B cell (primary cell): ENCODE results near the gene TPTE2. TPM values are rescaled to one million over a fixed set of nuclear protein-coding genes. Genes with fewer than 3 reads are reported as not detected.
"Not testable (repeated sequence)": the region's sequence is repeated elsewhere in the genome, so short reads cannot be mapped to it uniquely, and the experiment has no call there.

Experiments
- ATAC-seq: fragments of 200-7000 bp; cut with Tn5 transposase; one replicate; pipeline ENCODE4 v1.10.0; 2021; ENCODE audit warnings: low read depth, mild to moderate bottlenecking, moderate number of reproducible peaks, moderate library complexity
- CTCF ChIA-PET: fragments of 350-600 bp; sonication (Branson Sonifier 250); formaldehyde crosslinking; loops from one replicate; lab custom pipeline; 2021; ENCODE audit warnings: antibody characterized with exemption, inconsistent platforms; lab: Charles Lee
- POLR2A ChIA-PET: fragments of 350-600 bp; sonication (Branson Sonifier 250); formaldehyde crosslinking; loops from one replicate; lab custom pipeline; 2021; ENCODE audit warnings: antibody characterized with exemption; lab: Charles Lee
- DNase-seq: peaks from one replicate; pipeline ENCODE4 v3.0.0; 2013
- H2AFZ ChIP-seq: 2 replicates; pipeline ENCODE4 v1.6.1; 2012; ENCODE audit warnings: mild to moderate bottlenecking, low read depth, low read length; ENCODE audit not compliant: insufficient read depth, poor library complexity, severe bottlenecking
- H3K27ac ChIP-seq, 2 donors: 1 replicate in 1 of 2; 2 replicates in 1 of 2; pipeline ENCODE4 v1.5.1; 2012 to 2013; ENCODE audit warnings: low read length in 2 of 2, mild to moderate bottlenecking in 2 of 2, moderate library complexity in 1 of 2
- H3K27me3 ChIP-seq, 4 experiments: fragments of 200-600 bp in 1 of 4; sonication (generic) in 1 of 4; replicated peaks in 1 of 4; 1 replicate in 2 of 4; 2 replicates in 2 of 4; pipeline versions ENCODE4 v1.6.1 to v1.7.0; 2013 to 2016; ENCODE audit warnings: low read length in 3 of 4, mild to moderate bottlenecking in 2 of 4, mixed read lengths in 1 of 4, moderate library complexity in 1 of 4; ENCODE audit not compliant: insufficient read depth in 4 of 4, control insufficient read depth in 3 of 4; ENCODE audit errors: control extremely low read depth in 1 of 4
- H3K36me3 ChIP-seq, 2 experiments: replicated peaks in 1 of 2; 1 replicate in 1 of 2; 2 replicates in 1 of 2; pipeline versions ENCODE4 v1.6.1 to v1.7.1; 2013; ENCODE audit warnings: low read length in 1 of 2; ENCODE audit not compliant: insufficient read depth in 2 of 2, control insufficient read depth in 1 of 2; ENCODE audit errors: control extremely low read depth in 1 of 2, extremely low read depth in 1 of 2
- H3K4me1 ChIP-seq, 2 donors: fragments of 200-600 bp in 1 of 2; sonication (generic) in 1 of 2; 1 replicate in 1 of 2; 2 replicates in 1 of 2; pipeline versions ENCODE4 v1.5.1 to v1.6.1; 2013 to 2017; ENCODE audit warnings: low read length in 2 of 2; ENCODE audit not compliant: control insufficient read depth in 2 of 2, insufficient read depth in 2 of 2
- H3K4me2 ChIP-seq: replicated peaks from 2 replicates; pipeline ENCODE3; 2012; ENCODE audit warnings: mild to moderate bottlenecking, low read depth, low read length; ENCODE audit not compliant: poor library complexity, severe bottlenecking
- H3K4me3 ChIP-seq, 5 experiments: fragments of 200-600 bp in 1 of 5; sonication (generic) in 1 of 5; 1 replicate in 3 of 5; 2 replicates in 2 of 5; pipeline versions ENCODE4 v1.5.1 to v1.7.0; 2011 to 2016; ENCODE audit warnings: low read length in 4 of 5, mild to moderate bottlenecking in 4 of 5, low read depth in 2 of 5, control low read depth in 1 of 5, moderate library complexity in 1 of 5; ENCODE audit not compliant: insufficient read depth in 1 of 5; ENCODE audit errors: control extremely low read depth in 1 of 5, extremely low read depth in 1 of 5
- H3K79me2 ChIP-seq: fragments of 200-600 bp; sonication (generic); one replicate; pipeline ENCODE4 v1.6.0; 2016; ENCODE audit warnings: low read length; ENCODE audit not compliant: control insufficient read depth, insufficient read depth
- H3K9ac ChIP-seq: fragments of 200-600 bp; sonication (generic); 2 replicates; pipeline ENCODE4 v1.6.1; 2017; ENCODE audit warnings: mild to moderate bottlenecking, low read length, moderate library complexity
- H3K9me3 ChIP-seq, 3 donors: one replicate each; pipeline versions ENCODE4 v1.6.1 to v1.7.1; 2013; ENCODE audit warnings: low read length in 2 of 3; ENCODE audit not compliant: control insufficient read depth in 2 of 3, insufficient read depth in 1 of 3; ENCODE audit errors: control extremely low read depth in 1 of 3
- H4K20me1 ChIP-seq: 2 replicates; pipeline ENCODE4 v1.6.0; 2012; ENCODE audit warnings: mild to moderate bottlenecking, low read length; ENCODE audit not compliant: insufficient read depth, control insufficient read depth, poor library complexity, severe bottlenecking
- H3K27ac Mint-ChIP-seq: one replicate; pipeline ENCODE4 v1.8.0; 2021; ENCODE audit warnings: mixed read lengths
- H3K27me3 Mint-ChIP-seq: one replicate; pipeline ENCODE4 v1.8.0; 2021; ENCODE audit warnings: mixed read lengths
- H3K4me1 Mint-ChIP-seq: one replicate; pipeline ENCODE4 v1.8.0; 2021; ENCODE audit warnings: mixed read lengths
- H3K4me3 Mint-ChIP-seq: one replicate; pipeline ENCODE4 v1.8.0; 2021; ENCODE audit warnings: mixed read lengths
- H3K9me3 Mint-ChIP-seq: one replicate; pipeline ENCODE4 v1.8.0; 2022; ENCODE audit warnings: mixed read lengths; ENCODE audit not compliant: insufficient read depth
- CTCF ChIP-seq: fragments of 200-600 bp; IDR thresholded peaks from one replicate; pipeline ENCODE4 v1.8.0; 2022; ENCODE audit warnings: antibody characterized with exemption, mild to moderate bottlenecking
- EZH2 ChIP-seq: IDR thresholded peaks from 2 replicates; pipeline ENCODE4 v1.6.1; 2012; ENCODE audit warnings: borderline replicate concordance, low read depth, mild to moderate bottlenecking, moderate library complexity, low read length; ENCODE audit not compliant: insufficient read depth, poor library complexity, severe bottlenecking
- WGBS: methylation state at CpG from one replicate; pipeline ENCODE4 v1.1.5; 2013; ENCODE audit warnings: missing lambda C conversion rate; ENCODE audit not compliant: insufficient coverage; 5-methylcytosine and 5-hydroxymethylcytosine counted together
- intact Hi-C: fragments of 100-400 bp; cut with micrococcal nuclease; formaldehyde crosslinking; loops from one replicate; pipeline ENCODE4 v1.10.0; 2022
- polyA plus RNA-seq: library from polyadenylated mRNA; depleted of rRNA; stranded (reverse); fragments of >200 nt; gene quantifications from 2 replicates; pipeline ENCODE4 v1.2.3, GENCODE V29; 2012
- total RNA-seq, 2 donors: library from RNA; stranded (reverse); fragments of 120-200 nt in 1 of 2; gene quantifications; 1 replicate in 1 of 2; 2 replicates in 1 of 2; pipeline versions ENCODE4 v1.2.3 to v1.2.4, GENCODE V29; 2013 to 2022

The TPTE2 gene
- total and polyA plus RNA-seq, 2 donors (not counting 1 experiment from before 2014, with no cell fraction given), result not detected

- TF ChIP-seq EZH2, result no peak
- no peak for TF ChIP-seq CTCF
- no peak for DNase-seq
- CTCF ChIA-PET, result no interaction called here
Observed at GRCh38 chr13:19561585-19561984, 253 bp upstream of the TPTE2 start.

DNA sequence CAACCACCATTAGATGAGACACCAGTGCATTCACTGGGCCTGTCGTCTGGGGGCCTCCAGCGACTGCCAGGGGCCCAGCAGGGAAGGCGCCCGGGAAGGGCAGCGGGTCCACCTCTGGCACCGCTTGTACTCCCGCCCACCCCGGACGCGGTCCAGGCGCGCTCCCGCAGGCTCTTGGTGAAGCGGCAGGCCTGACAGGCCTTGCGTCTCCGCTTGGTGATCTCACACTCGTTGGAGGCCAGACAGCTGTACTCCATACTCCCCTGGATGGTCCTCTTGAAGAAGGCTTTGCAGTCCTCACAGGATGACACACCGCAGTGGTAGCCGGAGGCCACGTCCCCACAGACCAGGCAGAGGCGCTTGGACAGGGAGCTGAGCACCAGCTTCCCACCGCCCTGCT lies 660 bp downstream of the TPTE2 start:
- 96% methylated on average over 19 of the region's 22 CpGs for whole genome bisulfite sequencing
- H3K4me3 Mint-ChIP-seq, CTCF ChIA-PET, H3K4me2 ChIP-seq, H2AFZ ChIP-seq, intact Hi-C loops, H3K27ac ChIP-seq, POLR2A ChIA-PET, H3K27me3 Mint-ChIP-seq, H3K79me2 ChIP-seq, H3K9ac ChIP-seq, ATAC-seq, H3K9me3 Mint-ChIP-seq, H3K27me3 ChIP-seq, H3K4me1 ChIP-seq, H3K36me3 ChIP-seq, H3K4me1 Mint-ChIP-seq, H3K27ac Mint-ChIP-seq, H3K4me3 ChIP-seq, H4K20me1 ChIP-seq, DNase-seq: not testable (repeated sequence)
- H3K9me3 ChIP-seq, result peaks cover 0 to 19% (median 0%) of the 10 kb centered on the region in 3 donors

More at GRCh38 chr13:19561585-19561984, 253 bp upstream of the TPTE2 start:
- Histone ChIP-seq H3K9ac (no peak overlapping the region), H3K36me3 (no peaks in the 10 kb centered on the region), H3K9me3 (peaks cover 0 to 19% (median 0%) of the 10 kb centered on the region in 3 donors), H2AFZ (no peak overlapping the region), H3K27ac (no peak overlapping the region), H3K4me1 (peaks cover 0 to 5% of the 10 kb centered on the region in 2 donors), H3K4me3 (no peak overlapping the region), H3K79me2 (no peaks in the 10 kb centered on the region), H3K4me2 (no peak overlapping the region), H4K20me1 (no peaks in the 10 kb centered on the region), H3K27me3 (no peaks in the 10 kb centered on the region)
- no peaks in the 10 kb centered on the region for H3K27me3 Mint-ChIP-seq
- WGBS, result 94% methylated on average over 27 of the region's 28 CpGs
- no peak for ATAC-seq
- no peak overlapping the region for H3K4me3 Mint-ChIP-seq
- no peaks in the 10 kb centered on the region for H3K4me1 Mint-ChIP-seq
- intact Hi-C loops, result no loop called here
- no peaks in the 10 kb centered on the region for H3K9me3 Mint-ChIP-seq
- POLR2A ChIA-PET, result no interaction called here
- no peak overlapping the region for H3K27ac Mint-ChIP-seq

GRCh38 chr13:19559739-19560138 lies 1.6 kb downstream of the TPTE2 start:
- not testable (repeated sequence) for H3K27ac Mint-ChIP-seq

More at GRCh38 chr13:19559739-19560138, 1.6 kb downstream of the TPTE2 start:
- H3K27ac ChIP-seq, H3K4me1 ChIP-seq, H3K9me3 Mint-ChIP-seq, ATAC-seq, DNase-seq, H3K27me3 Mint-ChIP-seq, H4K20me1 ChIP-seq, H3K27me3 ChIP-seq, POLR2A ChIA-PET, H3K4me3 ChIP-seq, H3K4me1 Mint-ChIP-seq, H2AFZ ChIP-seq, H3K36me3 ChIP-seq, H3K9ac ChIP-seq, H3K4me3 Mint-ChIP-seq, H3K4me2 ChIP-seq, CTCF ChIA-PET, H3K79me2 ChIP-seq, intact Hi-C loops: not testable (repeated sequence)
- peaks cover 0 to 14% (median 0%) of the 10 kb centered on the region in 3 donors for H3K9me3 ChIP-seq
- WGBS, result no CpG with 5 or more reads among the region's 10 CpGs
